AG04450 (cell line): ENCODE results near the gene KIZ. TPM values are rescaled to one million over a fixed set of nuclear protein-coding genes. Genes with fewer than 3 reads are reported as not detected.

ENCODE experiments used
- CTCF ChIA-PET: fragments of 300-600, 350-600 bp; formaldehyde crosslinking; extraction: SDS; loops from one replicate; lab custom pipeline; 2022; ENCODE audit warnings: antibody characterized with exemption, inconsistent platforms; lab: Charles Lee
- POLR2A ChIA-PET: fragments of 350-600 bp; formaldehyde crosslinking; extraction: SDS; loops from one replicate; lab custom pipeline; 2021; ENCODE audit warnings: antibody characterized with exemption, inconsistent platforms; lab: Yijun Ruan, JAX
- DNase-seq: peaks from one replicate; pipeline ENCODE4 v3.0.0-alpha.2; 2011; ENCODE audit warnings: low read depth, low spot score
- H3K27ac ChIP-seq: one replicate; pipeline ENCODE4 v1.5.1; 2012; ENCODE audit warnings: low read depth, low read length, control low read depth
- H3K27me3 ChIP-seq: one replicate; pipeline ENCODE4 v1.6.0; 2012; ENCODE audit warnings: low read length; ENCODE audit not compliant: control insufficient read depth, insufficient read depth
- H3K4me3 ChIP-seq: 2 replicates; pipeline ENCODE4 v1.5.1; 2011; ENCODE audit warnings: mild to moderate bottlenecking, low read depth, low read length, control low read depth
- H3K9me3 ChIP-seq: 2 replicates; pipeline ENCODE4 v1.5.1; 2012; ENCODE audit warnings: low read length; ENCODE audit not compliant: control insufficient read depth, insufficient read depth
- polyA plus RNA-seq: library from polyadenylated mRNA; depleted of rRNA; stranded (reverse); fragments of >200 nt; gene quantifications from 2 replicates; pipeline ENCODE4 v1.2.3, GENCODE V29; 2011
- TF ChIP-seq, protein P1 (sequence below): IDR thresholded peaks from 2 replicates; pipeline ENCODE4 v1.5.1; 2011; ENCODE audit warnings: low read depth, low read length, control low read depth, inconsistent platforms

The KIZ gene
- polyA plus RNA-seq, 1 experiment = 26.1 TPM

DNA sequence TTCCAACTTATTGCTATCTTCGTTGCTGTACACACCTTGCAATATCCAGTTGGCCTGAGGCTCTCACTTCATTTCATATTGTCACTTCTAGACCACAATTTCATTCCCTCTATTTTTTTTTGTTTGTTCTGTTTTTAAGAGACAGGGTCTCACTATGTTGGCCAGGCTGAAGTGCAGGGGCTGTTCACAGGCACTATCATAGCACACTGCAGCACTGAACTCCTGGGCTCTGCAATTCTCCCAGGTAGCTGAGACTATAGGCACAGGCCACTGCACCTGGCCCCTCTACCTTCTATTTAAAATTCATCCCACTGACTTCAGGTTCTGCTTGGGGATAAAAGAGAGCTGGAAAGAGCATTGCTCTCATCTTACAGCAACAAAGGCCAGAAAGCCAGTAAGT lies 15.1 kb upstream of the KIZ start:
- Histone ChIP-seq H3K4me3 (no peak overlapping the region), H3K27ac (no peak overlapping the region), H3K9me3 (no peaks in the 10 kb centered on the region; the same call in 1 of the 2 replicates), H3K27me3 (peaks cover 42% of the 10 kb centered on the region)
- CTCF ChIA-PET = interaction anchor here (0.6 kb wide), 1 partner anchor 10 kb away, joined by 3 read pairs; no protein-coding TSS in a partner anchor
- POLR2A ChIA-PET = no interaction called here
- TF ChIP-seq, protein P1, sequence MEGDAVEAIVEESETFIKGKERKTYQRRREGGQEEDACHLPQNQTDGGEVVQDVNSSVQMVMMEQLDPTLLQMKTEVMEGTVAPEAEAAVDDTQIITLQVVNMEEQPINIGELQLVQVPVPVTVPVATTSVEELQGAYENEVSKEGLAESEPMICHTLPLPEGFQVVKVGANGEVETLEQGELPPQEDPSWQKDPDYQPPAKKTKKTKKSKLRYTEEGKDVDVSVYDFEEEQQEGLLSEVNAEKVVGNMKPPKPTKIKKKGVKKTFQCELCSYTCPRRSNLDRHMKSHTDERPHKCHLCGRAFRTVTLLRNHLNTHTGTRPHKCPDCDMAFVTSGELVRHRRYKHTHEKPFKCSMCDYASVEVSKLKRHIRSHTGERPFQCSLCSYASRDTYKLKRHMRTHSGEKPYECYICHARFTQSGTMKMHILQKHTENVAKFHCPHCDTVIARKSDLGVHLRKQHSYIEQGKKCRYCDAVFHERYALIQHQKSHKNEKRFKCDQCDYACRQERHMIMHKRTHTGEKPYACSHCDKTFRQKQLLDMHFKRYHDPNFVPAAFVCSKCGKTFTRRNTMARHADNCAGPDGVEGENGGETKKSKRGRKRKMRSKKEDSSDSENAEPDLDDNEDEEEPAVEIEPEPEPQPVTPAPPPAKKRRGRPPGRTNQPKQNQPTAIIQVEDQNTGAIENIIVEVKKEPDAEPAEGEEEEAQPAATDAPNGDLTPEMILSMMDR = no peak
- no peak for DNase-seq

DNA sequence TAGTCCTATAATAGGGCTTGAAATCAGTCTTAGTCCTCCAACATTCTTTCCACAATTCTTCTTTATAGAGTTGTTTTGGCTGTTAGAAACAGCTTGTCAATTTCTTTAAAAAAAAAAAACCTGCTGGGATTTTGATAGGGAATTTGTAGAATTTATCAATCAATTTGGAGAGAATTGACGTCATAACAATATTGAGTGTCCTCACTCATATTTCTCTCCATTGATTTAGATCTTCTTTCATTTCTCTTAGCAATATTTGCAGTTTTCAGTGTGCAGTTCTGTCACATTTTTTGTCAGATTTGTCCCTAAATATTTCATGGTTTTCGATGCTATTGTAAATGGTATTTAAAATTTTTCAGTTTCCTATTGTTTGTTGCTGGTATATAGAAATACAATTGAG lies 14.5 kb upstream of the KIZ start:
- H3K4me3 ChIP-seq = no peak overlapping the region
- H3K9me3 ChIP-seq = no peaks in the 10 kb centered on the region
- ChIA-PET POLR2A (no interaction called here), CTCF (no interaction called here)
- TF ChIP-seq, protein P1 = no peak
- no peak overlapping the region for H3K27ac ChIP-seq
- peaks cover 36% of the 10 kb centered on the region for H3K27me3 ChIP-seq
- DNase-seq = no peak

DNA sequence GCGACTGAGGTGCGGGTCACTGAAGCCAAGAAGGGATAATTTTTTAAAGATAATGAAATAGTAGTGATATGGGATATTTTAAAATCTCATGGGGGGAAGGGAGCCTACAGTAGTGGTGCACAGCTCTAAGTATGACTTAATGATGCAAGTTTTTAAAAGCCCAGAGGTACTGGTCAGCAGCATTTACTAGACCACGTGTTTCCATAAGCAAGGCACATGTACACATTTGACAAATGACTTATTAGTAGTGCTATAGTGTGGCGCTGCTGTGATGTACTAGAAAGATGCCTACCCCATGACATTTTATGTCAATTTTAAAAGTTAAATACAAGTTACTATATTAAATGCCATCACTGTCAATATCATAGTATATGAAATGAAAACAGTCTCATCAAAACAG lies 12.2 kb upstream of the KIZ start:
- Histone ChIP-seq H3K27me3 (peaks cover 17% of the 10 kb centered on the region), H3K4me3 (no peak overlapping the region), H3K9me3 (no peaks in the 10 kb centered on the region), H3K27ac (no peak overlapping the region)
- TF ChIP-seq, protein P1 = no peak
- ChIA-PET CTCF (interaction anchor here (1.1 kb wide), 1 partner anchor 122 kb away, joined by 3 read pairs; no protein-coding TSS in a partner anchor), POLR2A (no interaction called here)
- DNase-seq = no peak

DNA sequence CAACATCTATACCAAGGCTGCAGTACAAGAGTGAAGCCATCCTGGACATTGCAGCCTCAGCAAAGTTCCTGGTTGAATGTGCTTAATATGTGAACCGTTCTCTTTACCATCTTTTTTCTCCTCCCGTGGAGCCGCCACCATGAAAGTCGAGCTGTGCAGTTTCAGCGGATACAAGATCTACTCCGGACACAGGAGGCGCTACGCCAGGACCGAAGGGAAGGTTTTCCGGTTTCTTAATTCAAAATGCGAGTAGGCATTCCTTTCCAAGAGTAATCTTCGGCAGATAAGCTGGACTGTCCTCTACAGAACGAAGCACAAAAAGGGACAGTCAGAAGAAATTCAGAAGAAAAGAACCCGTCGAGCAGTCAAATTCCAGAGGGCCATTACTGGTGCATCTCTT lies 11.3 kb upstream of the KIZ start:
- POLR2A ChIA-PET = no interaction called here
- DNase-seq = no peak
- TF ChIP-seq, protein P1 = no peak
- Histone ChIP-seq H3K27me3 (peaks cover 14% of the 10 kb centered on the region), H3K4me3 (no peak overlapping the region), H3K27ac (no peak overlapping the region), H3K9me3 (no peaks in the 10 kb centered on the region)
- CTCF ChIA-PET = interaction anchor here (1.1 kb wide), 1 partner anchor 122 kb away, joined by 3 read pairs; no protein-coding TSS in a partner anchor

DNA sequence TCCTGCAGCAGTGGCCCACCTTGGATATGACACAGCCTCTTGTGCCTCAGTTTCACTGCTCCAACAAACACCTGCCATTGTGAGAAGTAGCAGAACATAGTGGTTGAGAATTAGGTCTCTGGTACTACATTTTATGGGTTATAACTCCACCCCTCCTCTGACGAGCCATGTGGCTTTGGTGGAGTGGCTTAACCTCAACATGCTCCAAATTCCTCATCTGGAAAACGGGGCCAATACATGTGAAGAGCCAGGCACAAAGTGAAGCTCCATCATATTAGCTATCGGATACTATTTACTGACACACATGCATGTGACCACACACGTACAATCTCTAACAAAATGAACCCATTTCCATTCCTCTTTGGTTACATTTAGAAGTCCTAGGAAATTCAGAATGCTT lies 8.4 kb upstream of the KIZ start:
- Histone ChIP-seq H3K9me3 (no peaks in the 10 kb centered on the region), H3K4me3 (no peak overlapping the region), H3K27me3 (peaks cover 14% of the 10 kb centered on the region), H3K27ac (no peak overlapping the region)
- CTCF ChIA-PET = no interaction called here
- TF ChIP-seq, protein P1 = no peak
- POLR2A ChIA-PET = no interaction called here
- DNase-seq = no peak
